H1 (cell line): ENCODE measurements around the gene CYP1B1. TPM values are rescaled to one million over a fixed set of nuclear protein-coding genes. Genes with fewer than 3 reads are reported as not detected.

Experiments used
- CHD7 ChIP-seq: fragments of 300-600 bp; sonication (generic); IDR thresholded peaks from 2 replicates; pipeline ENCODE4 v1.7.1; 2012; ENCODE audit warnings: low read length, moderate library complexity, mild to moderate bottlenecking, inconsistent platforms; ENCODE audit not compliant: insufficient replicate concordance
- RBBP5 ChIP-seq: IDR thresholded peaks from 2 replicates; pipeline ENCODE4 v1.7.1; 2012; ENCODE audit warnings: low read depth, mild to moderate bottlenecking, inconsistent platforms, low read length, moderate library complexity, borderline replicate concordance
- RNF2 ChIP-seq: fragments of 200-900, 300-1000 bp; sonication (generic); IDR thresholded peaks from 2 replicates; pipeline ENCODE4 v1.7.1; 2016; ENCODE audit warnings: borderline replicate concordance, low read depth, mild to moderate bottlenecking, antibody characterized with exemption, low read length; ENCODE audit not compliant: poor library complexity, severe bottlenecking; ENCODE audit errors: missing control alignments
- polyA plus RNA-seq, 7 experiments: library from polyadenylated mRNA; depleted of rRNA in 3 of 7; stranded (reverse) in 5 of 7; unstranded in 2 of 7; fragments of >200 nt in 5 of 7; fragments of 200-250 nt in 2 of 7; gene quantifications; 1 replicate in 5 of 7; 2 replicates in 1 of 7; 4 replicates in 1 of 7; pipeline versions ENCODE4 v1.2.1 to v1.2.3, GENCODE V29; 2011 to 2013; ENCODE audit warnings: missing spikeins in 2 of 7, mixed read lengths in 2 of 7
- total RNA-seq: library from RNA; stranded (reverse); fragmentation: NEBNext Ultra II Directional; extraction: Animal tissue kit (Norgen Biotek cat#: 25700); gene quantifications from 2 replicates; pipeline ENCODE4 v1.2.1, GENCODE V29; 2021

Gene CYP1B1
- total and polyA plus RNA-seq, 2 of the 8 experiments (the other 6 are each of a cell fraction or from before 2014, with no cell fraction given): 1.3 to 5.7 TPM

- no peak for TF ChIP-seq CHD7
- no peak for TF ChIP-seq RBBP5
- no peak for TF ChIP-seq RNF2
Measured at GRCh38 chr2:38095079-38095995, 19.4 kb upstream of the CYP1B1 start (continued).
